ENCODE measurements around the gene COG4. TPM values are rescaled to one million over a fixed set of nuclear protein-coding genes. Genes with fewer than 3 reads are reported as not detected.
A peak's percentile ranks its signal among the peaks of the same experiment; 100 is the strongest.

Gene COG4
- polyA plus RNA-seq, 3 donors, result 37.6 to 40.6 (median 40.1) TPM

GRCh38 chr16:70457446-70458166 lies 65.7 kb downstream of the COG4 start:
- no peaks in the 10 kb centered on the region for H3K27me3 ChIP-seq (ENCODE audit: control insufficient read depth in 2 of 2, insufficient read depth in 2 of 2, low read length in 2 of 2)
- no peak overlapping the region for H3K4me3 Mint-ChIP-seq
- peaks cover 11 to 19% of the 10 kb centered on the region in 2 donors for H3K4me1 ChIP-seq (ENCODE audit: control insufficient read depth in 1 of 2, insufficient read depth in 2 of 2, low read length in 2 of 2)
- H3K36me3 ChIP-seq (replicated peaks in 1 of 2; ENCODE audit: control insufficient read depth in 1 of 2, insufficient read depth in 2 of 2, low read length in 2 of 2), result peaks cover 0 to 4% of the 10 kb centered on the region in 2 donors
- no peak for DNase-seq
- H3K4me2 ChIP-seq (replicated peaks; ENCODE audit: extremely low read depth, low read length, poor library complexity, severe bottlenecking), result no peak overlapping the region
- H4K20me1 ChIP-seq (ENCODE audit: insufficient read depth, low read length), result no peaks in the 10 kb centered on the region
- H3K4me1 Mint-ChIP-seq, result peaks cover 24% of the 10 kb centered on the region
- no peaks in the 10 kb centered on the region for H3K9me3 ChIP-seq (replicated peaks in 1 of 2; ENCODE audit: control insufficient read depth in 1 of 2, insufficient read depth in 1 of 2, low read length in 2 of 2)
- 100% methylated on average over 2 of the region's 5 CpGs for WGBS (ENCODE audit: insufficient coverage)
- no peak overlapping the region for H3K9ac ChIP-seq (ENCODE audit: insufficient read depth, low read length, poor library complexity, severe bottlenecking)
- intact Hi-C loops (cut with micrococcal nuclease), result loop anchor here (5.0 to 10.0 kb wide), 2 partner anchors 67 to 75 kb away; partner anchors contain the start of genes COG4 (in 1 of the 2) and SF3B3 (in 1 of the 2)
- peak overlapping the region in 1 of 7 donors; percentile 32 for H3K27ac Mint-ChIP-seq
- H3K27me3 Mint-ChIP-seq (ENCODE audit: low read depth in 3 of 3), result peaks cover 2 to 4% (median 2%) of the 10 kb centered on the region in 3 donors
- peaks cover 2 to 4% of the 10 kb centered on the region in 2 donors for H3K36me3 Mint-ChIP-seq
- H2AFZ ChIP-seq (ENCODE audit: insufficient read depth, low read depth, low read length, poor library complexity, severe bottlenecking), result no peak overlapping the region
- H3K27ac ChIP-seq (ENCODE audit: low read depth in 1 of 2, low read length in 2 of 2), result no peak overlapping the region
- peaks cover 0 to 4% (median 0%) of the 10 kb centered on the region in 7 donors for H3K9me3 Mint-ChIP-seq
- no peak overlapping the region for H3K4me3 ChIP-seq (replicated peaks in 1 of 3; ENCODE audit: low read depth in 2 of 3, low read length in 3 of 3)
- H3K79me2 ChIP-seq (ENCODE audit: insufficient read depth, low read length), result no peaks in the 10 kb centered on the region
- TF ChIP-seq CTCF (IDR thresholded peaks at IDR 0.05), result no peak

- H3K4me1 Mint-ChIP-seq, result peaks cover 24% of the 10 kb centered on the region
- H3K79me2 ChIP-seq (ENCODE audit: insufficient read depth, low read length), result no peaks in the 10 kb centered on the region
- no peaks in the 10 kb centered on the region for H4K20me1 ChIP-seq (ENCODE audit: insufficient read depth, low read length)
- peaks cover 2 to 12% (median 4%) of the 10 kb centered on the region in 3 donors for H3K27me3 Mint-ChIP-seq (ENCODE audit: low read depth in 3 of 3)
- H3K27ac ChIP-seq (ENCODE audit: low read depth in 1 of 2, low read length in 2 of 2), result no peak overlapping the region
- no peak overlapping the region for H3K27ac Mint-ChIP-seq
- WGBS (ENCODE audit: insufficient coverage), result 91% methylated on average over 5 of the region's 7 CpGs
- H2AFZ ChIP-seq (ENCODE audit: insufficient read depth, low read depth, low read length, poor library complexity, severe bottlenecking), result no peak overlapping the region
- intact Hi-C loops (cut with micrococcal nuclease), result loop anchor here (5.0 to 10.0 kb wide), 2 partner anchors 69 to 74 kb away; partner anchors contain the start of genes COG4 (in 1 of the 2) and SF3B3 (in 1 of the 2)
- H3K9me3 ChIP-seq (replicated peaks in 1 of 2; ENCODE audit: control insufficient read depth in 1 of 2, insufficient read depth in 1 of 2, low read length in 2 of 2), result no peaks in the 10 kb centered on the region
- no peak overlapping the region for H3K4me3 ChIP-seq (replicated peaks in 1 of 3; ENCODE audit: low read depth in 2 of 3, low read length in 3 of 3)
- TF ChIP-seq CTCF (IDR thresholded peaks at IDR 0.05), result no peak
- H3K36me3 Mint-ChIP-seq, result peaks cover 0 to 2% of the 10 kb centered on the region in 2 donors
- peaks cover 0 to 7% of the 10 kb centered on the region in 2 donors for H3K27me3 ChIP-seq (ENCODE audit: control insufficient read depth in 2 of 2, insufficient read depth in 2 of 2, low read length in 2 of 2)
- peaks cover 0 to 4% (median 0%) of the 10 kb centered on the region in 7 donors for H3K9me3 Mint-ChIP-seq
- DNase-seq, result no peak
- peak overlapping the region in 1 of 2 donors; percentile 90 for H3K4me3 Mint-ChIP-seq
- H3K4me1 ChIP-seq (ENCODE audit: control insufficient read depth in 1 of 2, insufficient read depth in 2 of 2, low read length in 2 of 2), result peaks cover 11 to 19% of the 10 kb centered on the region in 2 donors
- H3K36me3 ChIP-seq (replicated peaks in 1 of 2; ENCODE audit: control insufficient read depth in 1 of 2, insufficient read depth in 2 of 2, low read length in 2 of 2), result no peaks in the 10 kb centered on the region
- no peak overlapping the region for H3K9ac ChIP-seq (ENCODE audit: insufficient read depth, low read length, poor library complexity, severe bottlenecking)
- no peak overlapping the region for H3K4me2 ChIP-seq (replicated peaks; ENCODE audit: extremely low read depth, low read length, poor library complexity, severe bottlenecking)
Observed at GRCh38 chr16:70455910-70456309, 67.4 kb downstream of the COG4 start.
